ENCODE data around the gene C17orf58. TPM values are rescaled to one million over a fixed set of nuclear protein-coding genes. Genes with fewer than 3 reads are reported as not detected.
A peak's percentile ranks its signal among the peaks of the same experiment; 100 is the strongest.
"Not testable (repeated sequence)": the region's sequence is repeated elsewhere in the genome, so short reads cannot be mapped to it uniquely, and the experiment has no call there.

Gene C17orf58
- total RNA-seq, 4 donors from 2014 or later, result 2.6 to 20.3 (median 7.6) TPM

- intact Hi-C loops (cut with DNase I; ENCODE audit: low total_unique reads), result no loop called here
- DNase-seq, result no peak
- Histone ChIP-seq H3K27ac (peak overlapping the region; percentile 93 to 94), H3K4me1 (no peaks in the 10 kb centered on the region), H3K36me3 (no peaks in the 10 kb centered on the region), H3K4me3 (peak overlapping the region; percentile 48 to 57), H3K9me3 (no peaks in the 10 kb centered on the region), H3K27me3 (no peaks in the 10 kb centered on the region)
- TF ChIP-seq CTCF (IDR thresholded peaks at IDR 0.05) (no peak), POLR2A (IDR thresholded peaks at IDR 0.05) (no peak)
These were observed 24.1 kb upstream of the C17orf58 start for GRCh38 chr17:68020409-68020756.

- TF ChIP-seq POLR2A (IDR thresholded peaks at IDR 0.05) (peak; percentile 49 to 50), CTCF (IDR thresholded peaks at IDR 0.05) (peak in 3 of 4 experiments; percentile 43 to 80 (median 45))
- peak; percentile 96 to 98 for DNase-seq
- H3K36me3 ChIP-seq, result no peaks in the 10 kb centered on the region
- peak overlapping the region; percentile 93 to 94 for H3K27ac ChIP-seq
- intact Hi-C loops (cut with DNase I; ENCODE audit: low total_unique reads), result no loop called here
- peak overlapping the region; percentile 48 to 57 for H3K4me3 ChIP-seq
- no peaks in the 10 kb centered on the region for H3K27me3 ChIP-seq
- H3K4me1 ChIP-seq, result no peaks in the 10 kb centered on the region
- no peaks in the 10 kb centered on the region for H3K9me3 ChIP-seq
These were observed 23.6 kb upstream of the C17orf58 start for GRCh38 chr17:68019675-68020408.

GRCh38 chr17:68019336-68019674 is 23.0 kb upstream of the C17orf58 start:
- H3K4me1 ChIP-seq, result no peaks in the 10 kb centered on the region
- H3K9me3 ChIP-seq, result no peaks in the 10 kb centered on the region
- no peak for TF ChIP-seq CTCF (IDR thresholded peaks at IDR 0.05)
- no peak for TF ChIP-seq POLR2A (IDR thresholded peaks at IDR 0.05)
- peak overlapping the region; percentile 93 to 94 for H3K27ac ChIP-seq
- H3K36me3 ChIP-seq, result no peaks in the 10 kb centered on the region
- intact Hi-C loops (cut with DNase I; ENCODE audit: low total_unique reads), result no loop called here
- no peaks in the 10 kb centered on the region for H3K27me3 ChIP-seq
- H3K4me3 ChIP-seq, result no peak overlapping the region
- no peak for DNase-seq

- H3K4me3 ChIP-seq; H3K36me3 ChIP-seq; H3K4me1 ChIP-seq; H3K27ac ChIP-seq; H3K9me3 ChIP-seq; intact Hi-C loops (cut with DNase I; ENCODE audit: low total_unique reads); DNase-seq; H3K27me3 ChIP-seq: not testable (repeated sequence)
These were observed 22.2 kb upstream of the C17orf58 start for GRCh38 chr17:68018493-68018892.

- TF ChIP-seq POLR2A (IDR thresholded peaks at IDR 0.05) (no peak), CTCF (IDR thresholded peaks at IDR 0.05) (no peak)
- H3K36me3 ChIP-seq, result no peaks in the 10 kb centered on the region
- H3K27me3 ChIP-seq, result no peaks in the 10 kb centered on the region
- H3K4me1 ChIP-seq, result no peaks in the 10 kb centered on the region
- H3K9me3 ChIP-seq, result no peaks in the 10 kb centered on the region
- intact Hi-C loops (cut with DNase I; ENCODE audit: low total_unique reads), result no loop called here
- DNase-seq, result no peak
- no peak overlapping the region for H3K4me3 ChIP-seq
- H3K27ac ChIP-seq, result no peak overlapping the region
These were observed 20.6 kb upstream of the C17orf58 start for GRCh38 chr17:68016838-68017237.

All from uterus (tissue), 4 donors.